CD14-positive monocyte (primary cell): ENCODE results near the gene TFAP2E. TPM values are rescaled to one million over a fixed set of nuclear protein-coding genes. Genes with fewer than 3 reads are reported as not detected.

Source experiments
- DNase-seq, 3 donors: peaks; one replicate each; pipeline ENCODE4 v3.0.0-alpha.2; 2011 to 2022
- H2AFZ ChIP-seq: 2 replicates; pipeline ENCODE4 v1.6.0; 2012; ENCODE audit warnings: mild to moderate bottlenecking, low read depth, low read length, inconsistent platforms; ENCODE audit not compliant: insufficient read depth, poor library complexity, severe bottlenecking
- H3K27ac ChIP-seq, 2 donors: 1 replicate in 1 of 2; 2 replicates in 1 of 2; pipeline ENCODE4 v1.5.1; 2012 to 2013; ENCODE audit warnings: low read length in 2 of 2, control low read depth in 1 of 2, inconsistent platforms in 1 of 2, low read depth in 1 of 2, mild to moderate bottlenecking in 1 of 2
- H3K27me3 ChIP-seq, 2 donors: one replicate each; pipeline versions ENCODE4 v1.6.0 to v1.6.1; 2011 to 2013; ENCODE audit warnings: low read length in 2 of 2; ENCODE audit not compliant: control insufficient read depth in 2 of 2, insufficient read depth in 2 of 2
- H3K36me3 ChIP-seq, 2 donors: replicated peaks in 1 of 2; 1 replicate in 1 of 2; 2 replicates in 1 of 2; pipeline versions ENCODE4 v1.5.1 to v1.6.1; 2012 to 2013; ENCODE audit warnings: low read length in 2 of 2, control low read depth in 1 of 2, inconsistent platforms in 1 of 2, mild to moderate bottlenecking in 1 of 2; ENCODE audit not compliant: insufficient read depth in 2 of 2, control insufficient read depth in 1 of 2
- H3K4me1 ChIP-seq, 2 donors: 1 replicate in 1 of 2; 2 replicates in 1 of 2; pipeline versions ENCODE4 v1.5.1 to v1.6.1; 2012 to 2013; ENCODE audit warnings: low read length in 2 of 2, control low read depth in 1 of 2, inconsistent platforms in 1 of 2, mild to moderate bottlenecking in 1 of 2, moderate library complexity in 1 of 2; ENCODE audit not compliant: insufficient read depth in 2 of 2, control insufficient read depth in 1 of 2
- H3K4me2 ChIP-seq: replicated peaks from 2 replicates; pipeline ENCODE3; 2012; ENCODE audit warnings: low read length, moderate library complexity, mild to moderate bottlenecking; ENCODE audit not compliant: poor library complexity, severe bottlenecking; ENCODE audit errors: extremely low read depth
- H3K4me3 ChIP-seq, 3 experiments: fragments of 200-600 bp in 1 of 3; sonication (generic) in 1 of 3; replicated peaks in 1 of 3; 1 replicate in 2 of 3; 2 replicates in 1 of 3; pipeline ENCODE4 v1.5.1; 2011 to 2013; ENCODE audit warnings: low read length in 3 of 3, mild to moderate bottlenecking in 3 of 3, control low read depth in 2 of 3, low read depth in 2 of 3, inconsistent platforms in 1 of 3, moderate library complexity in 1 of 3
- H3K79me2 ChIP-seq: 2 replicates; pipeline ENCODE4 v1.6.0; 2012; ENCODE audit warnings: mild to moderate bottlenecking, control low read depth, inconsistent platforms, low read length, moderate library complexity; ENCODE audit not compliant: insufficient read depth
- H3K9ac ChIP-seq: 2 replicates; pipeline ENCODE4 v1.6.0; 2017; ENCODE audit warnings: low read length, mild to moderate bottlenecking; ENCODE audit not compliant: insufficient read depth, poor library complexity, severe bottlenecking
- H3K9me3 ChIP-seq, 2 donors: replicated peaks in 1 of 2; 1 replicate in 1 of 2; 2 replicates in 1 of 2; pipeline versions ENCODE4 v1.5.1 to v1.6.1; 2012 to 2013; ENCODE audit warnings: low read length in 2 of 2, control low read depth in 1 of 2; ENCODE audit not compliant: control insufficient read depth in 1 of 2, insufficient read depth in 1 of 2
- H4K20me1 ChIP-seq: 2 replicates; pipeline ENCODE4 v1.6.0; 2012; ENCODE audit warnings: mild to moderate bottlenecking, low read length, control low read depth, moderate library complexity; ENCODE audit not compliant: insufficient read depth
- H3K27ac Mint-ChIP-seq, 7 donors: one replicate each; pipeline ENCODE4 v1.8.0; 2020; ENCODE audit warnings: mild to moderate bottlenecking in 7 of 7, mixed read lengths in 7 of 7, moderate library complexity in 6 of 7, inconsistent platforms in 2 of 7
- H3K27me3 Mint-ChIP-seq, 3 donors: one replicate each; pipeline ENCODE4 v1.8.0; 2021 to 2022; ENCODE audit warnings: low read depth in 3 of 3, mild to moderate bottlenecking in 3 of 3, mixed read lengths in 3 of 3, moderate library complexity in 3 of 3, inconsistent platforms in 1 of 3
- H3K36me3 Mint-ChIP-seq, 2 donors: one replicate each; pipeline ENCODE4 v1.8.0; 2020; ENCODE audit warnings: mixed read lengths in 2 of 2, inconsistent platforms in 1 of 2, mild to moderate bottlenecking in 1 of 2
- H3K4me1 Mint-ChIP-seq: one replicate; pipeline ENCODE4 v1.8.0; 2020; ENCODE audit warnings: mild to moderate bottlenecking, mixed read lengths
- H3K4me3 Mint-ChIP-seq, 2 donors: one replicate each; pipeline ENCODE4 v1.8.0; 2020; ENCODE audit warnings: mild to moderate bottlenecking in 2 of 2, mixed read lengths in 2 of 2, moderate library complexity in 1 of 2
- H3K9me3 Mint-ChIP-seq, 7 donors: one replicate each; pipeline ENCODE4 v1.8.0; 2020 to 2022; ENCODE audit warnings: mixed read lengths in 7 of 7, mild to moderate bottlenecking in 6 of 7, moderate library complexity in 6 of 7, inconsistent platforms in 2 of 7
- CTCF ChIP-seq: fragments of 200-600 bp; IDR thresholded peaks from one replicate; pipeline ENCODE4 v1.8.0; 2022; ENCODE audit warnings: antibody characterized with exemption, mild to moderate bottlenecking
- WGBS: methylation state at CpG from one replicate; pipeline ENCODE4 v1.1.5; 2013; ENCODE audit warnings: missing lambda C conversion rate; ENCODE audit not compliant: insufficient coverage; 5-methylcytosine and 5-hydroxymethylcytosine counted together
- intact Hi-C, 2 donors: fragments of 100-400 bp; cut with micrococcal nuclease; formaldehyde crosslinking; loops; one replicate each; pipeline versions ENCODE4 v1.15.0 to v1.15.1; 2023
- polyA plus RNA-seq, 3 donors: library from polyadenylated mRNA; depleted of rRNA in 1 of 3; unstranded in 2 of 3; stranded (reverse) in 1 of 3; fragments of 300-500 nt in 2 of 3; fragments of >200 nt in 1 of 3; fragmentation: Illumina TruSeq in 2 of 3; gene quantifications; 1 replicate in 2 of 3; 2 replicates in 1 of 3; pipeline ENCODE4 v1.2.3, GENCODE V29; 2012 to 2021

TFAP2E gene
- polyA plus RNA-seq, 3 donors: 0.77 to 4.5 (median 1.5) TPM

GRCh38 chr1:35592991-35593769, 20.1 kb downstream of the TFAP2E start:
- H3K4me3 Mint-ChIP-seq: no peak overlapping the region
- 44% methylated on average over 5 of the region's 8 CpGs for WGBS

More at GRCh38 chr1:35592991-35593769, 20.1 kb downstream of the TFAP2E start:
- no peaks in the 10 kb centered on the region for H4K20me1 ChIP-seq
- peaks cover 12 to 29% of the 10 kb centered on the region in 2 donors for H3K36me3 ChIP-seq
- no peaks in the 10 kb centered on the region for H3K9me3 ChIP-seq
- no peaks in the 10 kb centered on the region for H3K79me2 ChIP-seq
- no peaks in the 10 kb centered on the region for H3K27me3 ChIP-seq
- H3K4me1 ChIP-seq: no peaks in the 10 kb centered on the region
- no peak overlapping the region for H3K9ac ChIP-seq
- H3K4me1 Mint-ChIP-seq: peaks cover 8% of the 10 kb centered on the region
- H3K4me2 ChIP-seq: no peak overlapping the region
- H3K27ac ChIP-seq: no peak overlapping the region
- H3K27ac Mint-ChIP-seq: peak overlapping the region in 1 of 7 donors; percentile 10
- H3K4me3 ChIP-seq: no peak overlapping the region
- H3K27me3 Mint-ChIP-seq: no peaks in the 10 kb centered on the region
- intact Hi-C loops: no loop called here
- peaks cover 26 to 35% of the 10 kb centered on the region in 2 donors for H3K36me3 Mint-ChIP-seq
- no peaks in the 10 kb centered on the region for H3K9me3 Mint-ChIP-seq
- TF ChIP-seq CTCF: no peak
- no peak for DNase-seq
- no peak overlapping the region for H2AFZ ChIP-seq
